T-helper 17 cell (primary cell): ENCODE results near the gene HOXD3. TPM values are rescaled to one million over a fixed set of nuclear protein-coding genes. Genes with fewer than 3 reads are reported as not detected.

Experiments used
- ATAC-seq: fragments of 150-1000 bp; cut with Tn5 transposase; 2 replicates; pipeline ENCODE4 v1.10.0; 2021; ENCODE audit warnings: mild to moderate bottlenecking, moderate library complexity
- DNase-seq, 3 donors: peaks; one replicate each; pipeline versions ENCODE4 v3.0.0 to v3.0.0-alpha.2; 2020 to 2021
- H3K9me3 ChIP-seq: one replicate; pipeline ENCODE4 v1.7.0; 2013; ENCODE audit warnings: low read length, mild to moderate bottlenecking; ENCODE audit not compliant: control insufficient read depth, poor library complexity, severe bottlenecking
- H3K27ac Mint-ChIP-seq: one replicate; pipeline ENCODE4 v1.8.0; 2022; ENCODE audit warnings: mild to moderate bottlenecking, moderate library complexity, mixed read lengths
- H3K27me3 Mint-ChIP-seq: one replicate; pipeline ENCODE4 v1.8.0; 2022; ENCODE audit warnings: mixed read lengths
- H3K36me3 Mint-ChIP-seq: one replicate; pipeline ENCODE4 v1.8.0; 2022; ENCODE audit warnings: low read depth, mixed read lengths
- H3K4me1 Mint-ChIP-seq: one replicate; pipeline ENCODE4 v1.8.0; 2022; ENCODE audit warnings: mild to moderate bottlenecking, mixed read lengths
- H3K4me3 Mint-ChIP-seq: one replicate; pipeline ENCODE4 v1.8.0; 2022; ENCODE audit warnings: mild to moderate bottlenecking, moderate library complexity, mixed read lengths
- total RNA-seq, 4 donors: library from RNA in 2 of 4; stranded (reverse) in 2 of 4; gene quantifications; one replicate each; pipeline ENCODE4 v1.2.3 and lab custom pipeline; 2022 to 2026

The HOXD3 gene
- total RNA-seq, 2 donors from 2014 or later, result not detected

GRCh38 chr2:176142281-176142680 lies 14.8 kb upstream of the HOXD3 start:
- no peak overlapping the region for H3K27ac Mint-ChIP-seq
- H3K27me3 Mint-ChIP-seq, result peaks cover 88% of the 10 kb centered on the region
- peaks cover 4% of the 10 kb centered on the region for H3K9me3 ChIP-seq
- H3K4me3 Mint-ChIP-seq, result no peak overlapping the region
- peaks cover 9% of the 10 kb centered on the region for H3K4me1 Mint-ChIP-seq
- DNase-seq, result no peak
- ATAC-seq, result no peak
- H3K36me3 Mint-ChIP-seq, result peaks cover 7% of the 10 kb centered on the region

- H3K27me3 Mint-ChIP-seq, result peaks cover 97% of the 10 kb centered on the region
- peaks cover 12% of the 10 kb centered on the region for H3K4me1 Mint-ChIP-seq
- no peak overlapping the region for H3K27ac Mint-ChIP-seq
- DNase-seq, result no peak
- no peaks in the 10 kb centered on the region for H3K9me3 ChIP-seq
- no peak overlapping the region for H3K4me3 Mint-ChIP-seq
- peaks cover 5% of the 10 kb centered on the region for H3K36me3 Mint-ChIP-seq
- no peak for ATAC-seq
These were observed 11.8 kb upstream of the HOXD3 start for GRCh38 chr2:176145085-176145969.

- no peak for DNase-seq
- no peaks in the 10 kb centered on the region for H3K9me3 ChIP-seq
- ATAC-seq, result no peak
- Mint-ChIP-seq H3K4me1 (peaks cover 10% of the 10 kb centered on the region), H3K27ac (no peak overlapping the region), H3K27me3 (peaks cover 100% of the 10 kb centered on the region), H3K4me3 (no peak overlapping the region), H3K36me3 (peaks cover 5% of the 10 kb centered on the region)
These were observed 11.0 kb upstream of the HOXD3 start for GRCh38 chr2:176146101-176146500.

- H3K27ac Mint-ChIP-seq, result no peak overlapping the region
- H3K4me3 Mint-ChIP-seq, result no peak overlapping the region
- DNase-seq (no peak), ATAC-seq (no peak)
- peaks cover 100% of the 10 kb centered on the region for H3K27me3 Mint-ChIP-seq
- no peaks in the 10 kb centered on the region for H3K9me3 ChIP-seq
- peaks cover 5% of the 10 kb centered on the region for H3K36me3 Mint-ChIP-seq
- H3K4me1 Mint-ChIP-seq, result peaks cover 5% of the 10 kb centered on the region
These were observed 10.5 kb upstream of the HOXD3 start for GRCh38 chr2:176146645-176147044.

- DNase-seq (no peak), ATAC-seq (no peak)
- Mint-ChIP-seq H3K36me3 (peaks cover 5% of the 10 kb centered on the region), H3K4me3 (peak overlapping the region; percentile 33), H3K27ac (no peak overlapping the region), H3K27me3 (peaks cover 94% of the 10 kb centered on the region), H3K4me1 (peaks cover 5% of the 10 kb centered on the region)
- no peaks in the 10 kb centered on the region for H3K9me3 ChIP-seq
These were observed 9.8 kb upstream of the HOXD3 start for GRCh38 chr2:176147210-176147799.

GRCh38 chr2:176147800-176148496 lies 9.2 kb upstream of the HOXD3 start:
- Mint-ChIP-seq H3K4me1 (peaks cover 5% of the 10 kb centered on the region), H3K27me3 (peaks cover 94% of the 10 kb centered on the region), H3K27ac (no peak overlapping the region), H3K36me3 (peaks cover 4% of the 10 kb centered on the region), H3K4me3 (peak overlapping the region; percentile 45)
- ATAC-seq, result no peak
- DNase-seq, result no peak
- no peaks in the 10 kb centered on the region for H3K9me3 ChIP-seq

- Mint-ChIP-seq H3K4me3 (no peak overlapping the region), H3K27me3 (peaks cover 94% of the 10 kb centered on the region), H3K36me3 (peaks cover 3% of the 10 kb centered on the region), H3K4me1 (peaks cover 5% of the 10 kb centered on the region), H3K27ac (no peak overlapping the region)
- H3K9me3 ChIP-seq, result no peaks in the 10 kb centered on the region
- DNase-seq (no peak), ATAC-seq (no peak)
These were observed 8.2 kb upstream of the HOXD3 start for GRCh38 chr2:176148751-176149421.

GRCh38 chr2:176149481-176149938 lies 7.6 kb upstream of the HOXD3 start:
- DNase-seq, result no peak
- Mint-ChIP-seq H3K27me3 (peaks cover 94% of the 10 kb centered on the region), H3K4me3 (no peak overlapping the region), H3K36me3 (no peaks in the 10 kb centered on the region), H3K4me1 (peaks cover 5% of the 10 kb centered on the region), H3K27ac (no peak overlapping the region)
- ATAC-seq, result no peak
- H3K9me3 ChIP-seq, result no peaks in the 10 kb centered on the region

- Mint-ChIP-seq H3K4me3 (no peak overlapping the region), H3K36me3 (no peaks in the 10 kb centered on the region), H3K4me1 (peaks cover 5% of the 10 kb centered on the region), H3K27ac (no peak overlapping the region), H3K27me3 (peaks cover 94% of the 10 kb centered on the region)
- no peaks in the 10 kb centered on the region for H3K9me3 ChIP-seq
- DNase-seq (no peak), ATAC-seq (no peak)
These were observed 7.0 kb upstream of the HOXD3 start for GRCh38 chr2:176149939-176150583.

- ATAC-seq (no peak), DNase-seq (no peak)
- peaks cover 5% of the 10 kb centered on the region for H3K4me1 Mint-ChIP-seq
- no peaks in the 10 kb centered on the region for H3K9me3 ChIP-seq
- H3K4me3 Mint-ChIP-seq, result no peak overlapping the region
- no peaks in the 10 kb centered on the region for H3K36me3 Mint-ChIP-seq
- H3K27me3 Mint-ChIP-seq, result peaks cover 94% of the 10 kb centered on the region
- no peak overlapping the region for H3K27ac Mint-ChIP-seq
These were observed 6.3 kb upstream of the HOXD3 start for GRCh38 chr2:176150584-176151441.

- ATAC-seq (no peak), DNase-seq (no peak)
- Mint-ChIP-seq H3K27ac (no peak within 1 kb of the TSS), H3K27me3 (peaks cover 94% of the 10 kb centered on the region), H3K4me1 (peaks cover 5% of the 10 kb centered on the region), H3K4me3 (no peak within 1 kb of the TSS), H3K36me3 (no peaks in the 10 kb centered on the region)
- H3K9me3 ChIP-seq, result no peaks in the 10 kb centered on the region
These were observed 5.4 kb upstream of the HOXD3 start, which contains the start of gene HOXD4 for GRCh38 chr2:176151442-176152287. Gene HOXD4 (plus strand): TSS chr2:176151550. CDS start chr2:176151634, 84 bp downstream.
